Keratinocyte (primary cell): ENCODE results near the gene IQCE. TPM values are rescaled to one million over a fixed set of nuclear protein-coding genes. Genes with fewer than 3 reads are reported as not detected.

Experiments
- DNase-seq: peaks from one replicate; pipeline ENCODE4 v3.0.0-alpha.2; 2011; ENCODE audit warnings: low read depth, missing footprints, low spot score
- FAIRE-seq: peaks from 2 replicates; lab custom pipeline; 2011; peaks lifted over from hg19 to GRCh38; lab: Jason Lieb, UNC
- H2AFZ ChIP-seq: 2 replicates; pipeline ENCODE4 v1.6.0; 2012; ENCODE audit warnings: low read length, control low read depth, inconsistent platforms; ENCODE audit not compliant: control insufficient read depth
- H3K27ac ChIP-seq: 2 replicates; pipeline ENCODE4 v1.5.1; 2011; ENCODE audit warnings: low read length; ENCODE audit not compliant: control insufficient read depth, insufficient read depth
- H3K27me3 ChIP-seq: 3 replicates; pipeline ENCODE4 v1.6.0; 2011; ENCODE audit warnings: low read length; ENCODE audit not compliant: control insufficient read depth, insufficient read depth; ENCODE audit errors: extremely low read depth
- H3K36me3 ChIP-seq, 2 experiments: 2 replicates in 1 of 2; 3 replicates in 1 of 2; pipeline ENCODE4 v1.5.1; 2011; ENCODE audit warnings: low read length in 2 of 2, mild to moderate bottlenecking in 1 of 2; ENCODE audit not compliant: control insufficient read depth in 2 of 2, insufficient read depth in 2 of 2; ENCODE audit errors: extremely low read depth in 1 of 2
- H3K4me1 ChIP-seq: 3 replicates; pipeline ENCODE4 v1.5.1; 2011; ENCODE audit warnings: low read length; ENCODE audit not compliant: control insufficient read depth, insufficient read depth; ENCODE audit errors: extremely low read depth
- H3K4me2 ChIP-seq: 3 replicates; pipeline ENCODE4 v1.6.0; 2011; ENCODE audit warnings: low read depth, low read length; ENCODE audit not compliant: control insufficient read depth, insufficient read depth; ENCODE audit errors: extremely low read depth
- H3K4me3 ChIP-seq, 3 experiments: fragments of 200-600 bp in 1 of 3; sonication (generic) in 1 of 3; 2 replicates in 2 of 3; 3 replicates in 1 of 3; pipeline ENCODE4 v1.5.1; 2011 to 2016; ENCODE audit warnings: low read length in 3 of 3, mild to moderate bottlenecking in 3 of 3, control low read depth in 2 of 3, inconsistent platforms in 1 of 3, low read depth in 1 of 3, mixed read lengths in 1 of 3, mixed run types in 1 of 3, moderate library complexity in 1 of 3; ENCODE audit not compliant: control insufficient read depth in 2 of 3, insufficient read depth in 2 of 3; ENCODE audit errors: extremely low read depth in 1 of 3
- H3K79me2 ChIP-seq: 2 replicates; pipeline ENCODE4 v1.6.0; 2012; ENCODE audit warnings: low read length; ENCODE audit not compliant: control insufficient read depth, insufficient read depth
- H3K9ac ChIP-seq: 3 replicates; pipeline ENCODE4 v1.6.0; 2011; ENCODE audit warnings: low read length; ENCODE audit not compliant: control insufficient read depth, insufficient read depth; ENCODE audit errors: extremely low read depth
- H3K9me1 ChIP-seq: 3 replicates; pipeline ENCODE4 v1.6.0; 2011; ENCODE audit warnings: low read length; ENCODE audit not compliant: control insufficient read depth, insufficient read depth; ENCODE audit errors: extremely low read depth
- H3K9me3 ChIP-seq: 2 replicates; pipeline ENCODE4 v1.5.1; 2012; ENCODE audit warnings: low read depth, low read length; ENCODE audit not compliant: control insufficient read depth
- H4K20me1 ChIP-seq: 3 replicates; pipeline ENCODE4 v1.6.0; 2011; ENCODE audit warnings: low read length; ENCODE audit not compliant: control insufficient read depth, insufficient read depth; ENCODE audit errors: extremely low read depth
- EZH2 ChIP-seq: IDR thresholded peaks from one replicate; pipeline ENCODE4 v1.6.1; 2012; ENCODE audit warnings: inconsistent platforms, mild to moderate bottlenecking, low read length, moderate library complexity
- dilution Hi-C: fragments of 300-500 bp; cut with MboI; formaldehyde crosslinking; loops from one replicate; pipeline ENCODE4 v1.7.0; 2020; ENCODE audit warnings: low sequenced_read_pairs; ENCODE audit not compliant: extremely low pct_ligation_motif_present
- polyA plus RNA-seq, 5 experiments: library from polyadenylated mRNA; depleted of rRNA in 3 of 5; stranded (reverse) in 3 of 5; stranded (forward) in 1 of 5; unstranded in 1 of 5; fragments of >200 nt; gene quantifications; 1 replicate in 1 of 5; 2 replicates in 3 of 5; 3 replicates in 1 of 5; pipeline versions ENCODE4 v1.2.1 to v1.2.3, GENCODE V29; 2011 to 2012; ENCODE audit warnings: missing spikeins in 2 of 5, low read depth in 1 of 5, low replicate concordance in 1 of 5
- TF ChIP-seq, protein P1 (sequence below), 3 experiments: IDR thresholded peaks in 1 of 3; conservative IDR thresholded peaks in 1 of 3; optimal IDR thresholded peaks in 1 of 3; 2 replicates in 2 of 3; 3 replicates in 1 of 3; pipeline versions ENCODE3 to v1.5.1; 2011; ENCODE audit warnings: low read length in 3 of 3, mild to moderate bottlenecking in 3 of 3, moderate library complexity in 2 of 3, control low read depth in 1 of 3, inconsistent platforms in 1 of 3; ENCODE audit not compliant: insufficient read depth in 2 of 3; ENCODE audit errors: extremely low read depth in 1 of 3

The IQCE gene
- polyA plus RNA-seq, 1 donor (not counting 4 experiments of a cell fraction or from before 2014, with no cell fraction given): 5.2 TPM

DNA sequence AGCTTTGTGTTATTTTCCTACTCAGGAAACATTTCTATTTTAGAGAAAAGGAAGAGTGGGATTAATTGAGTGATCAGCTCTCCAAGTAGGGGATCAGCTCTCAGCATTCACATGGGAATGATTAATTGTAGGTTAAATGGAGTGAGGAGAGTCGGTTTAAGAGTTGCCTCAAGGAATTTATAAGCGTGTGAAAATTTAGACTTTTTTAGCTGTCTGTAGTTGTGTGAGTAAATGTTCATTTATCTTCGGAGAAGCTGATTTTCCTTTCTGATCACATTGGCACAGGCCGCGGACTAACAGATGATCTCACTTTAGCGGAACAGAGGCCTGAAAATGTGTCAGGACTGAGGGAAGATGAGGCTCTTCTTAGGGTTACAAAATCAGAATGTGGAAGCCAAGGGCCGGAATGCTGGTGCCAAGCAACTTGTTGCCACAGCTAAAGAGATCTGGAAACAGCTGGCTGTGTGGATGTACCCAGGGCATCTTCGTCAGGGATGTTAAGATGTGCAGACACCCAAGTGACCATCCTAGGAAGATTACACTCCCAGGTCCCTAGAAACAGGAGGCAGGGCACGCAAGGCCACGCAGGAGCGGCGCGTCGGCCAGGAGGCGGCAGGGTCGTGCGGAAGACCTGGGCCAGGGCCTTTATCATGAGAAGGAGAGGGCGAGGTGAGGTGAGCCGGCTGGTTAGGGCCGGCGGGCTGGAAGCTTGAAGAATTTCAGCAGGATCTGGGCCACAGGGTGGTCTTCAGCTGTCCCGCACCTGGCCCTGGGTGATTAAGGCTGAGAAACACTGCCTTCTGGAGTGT, 37.9 kb downstream of the IQCE start:
- Histone ChIP-seq H3K4me3 (no peak overlapping the region), H3K4me2 (no peak overlapping the region), H3K9me1 (no peaks in the 10 kb centered on the region), H2AFZ (no peak overlapping the region), H3K4me1 (no peaks in the 10 kb centered on the region), H3K27ac (no peak overlapping the region), H3K9ac (no peak overlapping the region), H3K9me3 (no peaks in the 10 kb centered on the region), H4K20me1 (no peaks in the 10 kb centered on the region), H3K27me3 (no peaks in the 10 kb centered on the region), H3K36me3 (peaks cover 24 to 26% of the 10 kb centered on the region in 2 experiments), H3K79me2 (no peaks in the 10 kb centered on the region)
- no peak for TF ChIP-seq EZH2
- TF ChIP-seq, protein P1, sequence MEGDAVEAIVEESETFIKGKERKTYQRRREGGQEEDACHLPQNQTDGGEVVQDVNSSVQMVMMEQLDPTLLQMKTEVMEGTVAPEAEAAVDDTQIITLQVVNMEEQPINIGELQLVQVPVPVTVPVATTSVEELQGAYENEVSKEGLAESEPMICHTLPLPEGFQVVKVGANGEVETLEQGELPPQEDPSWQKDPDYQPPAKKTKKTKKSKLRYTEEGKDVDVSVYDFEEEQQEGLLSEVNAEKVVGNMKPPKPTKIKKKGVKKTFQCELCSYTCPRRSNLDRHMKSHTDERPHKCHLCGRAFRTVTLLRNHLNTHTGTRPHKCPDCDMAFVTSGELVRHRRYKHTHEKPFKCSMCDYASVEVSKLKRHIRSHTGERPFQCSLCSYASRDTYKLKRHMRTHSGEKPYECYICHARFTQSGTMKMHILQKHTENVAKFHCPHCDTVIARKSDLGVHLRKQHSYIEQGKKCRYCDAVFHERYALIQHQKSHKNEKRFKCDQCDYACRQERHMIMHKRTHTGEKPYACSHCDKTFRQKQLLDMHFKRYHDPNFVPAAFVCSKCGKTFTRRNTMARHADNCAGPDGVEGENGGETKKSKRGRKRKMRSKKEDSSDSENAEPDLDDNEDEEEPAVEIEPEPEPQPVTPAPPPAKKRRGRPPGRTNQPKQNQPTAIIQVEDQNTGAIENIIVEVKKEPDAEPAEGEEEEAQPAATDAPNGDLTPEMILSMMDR (optimal IDR thresholded peaks at IDR 0.05 in 1 of 3, IDR thresholded peaks at IDR 0.05 in 1 of 3, conservative IDR thresholded peaks at IDR 0.05 in 1 of 3; ENCODE audit: extremely low read depth in 1 of 3, insufficient read depth in 2 of 3, low read length in 3 of 3): no peak
- dilution Hi-C loops: no loop called here
- FAIRE-seq (no peak), DNase-seq (no peak)

DNA sequence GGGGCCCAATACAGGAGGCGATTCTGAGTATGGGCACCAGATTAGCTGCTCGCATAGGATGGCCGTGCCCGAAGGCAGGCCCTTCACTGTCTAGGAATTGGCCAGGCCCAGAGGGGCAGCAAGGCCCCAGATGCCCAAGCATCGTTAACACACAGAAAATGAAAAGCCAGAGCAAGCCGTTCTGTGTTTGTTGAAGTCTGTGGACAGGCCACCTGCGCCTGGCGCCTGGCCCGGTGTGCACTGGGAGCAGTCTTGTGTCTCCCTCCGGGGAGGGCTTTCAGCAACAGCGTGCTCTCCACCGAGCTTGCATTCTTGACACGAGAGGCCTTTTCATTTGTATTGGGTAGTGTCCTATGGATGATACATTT, 38.5 kb downstream of the IQCE start:
- no peak overlapping the region for H3K4me3 ChIP-seq
- no peak for FAIRE-seq

More for the DNA sequence above, 38.5 kb downstream of the IQCE start:
- no peaks in the 10 kb centered on the region for H3K4me1 ChIP-seq
- no peak overlapping the region for H3K9ac ChIP-seq
- DNase-seq: no peak
- H3K27me3 ChIP-seq: no peaks in the 10 kb centered on the region
- no peaks in the 10 kb centered on the region for H4K20me1 ChIP-seq
- dilution Hi-C loops: no loop called here
- H3K27ac ChIP-seq: no peak overlapping the region
- no peak overlapping the region for H3K4me2 ChIP-seq
- H3K9me1 ChIP-seq: no peaks in the 10 kb centered on the region
- no peak overlapping the region for H2AFZ ChIP-seq
- peaks cover 24 to 26% of the 10 kb centered on the region in 2 experiments for H3K36me3 ChIP-seq
- TF ChIP-seq, protein P1 (optimal IDR thresholded peaks at IDR 0.05 in 1 of 3, IDR thresholded peaks at IDR 0.05 in 1 of 3, conservative IDR thresholded peaks at IDR 0.05 in 1 of 3; ENCODE audit: extremely low read depth in 1 of 3, insufficient read depth in 2 of 3, low read length in 3 of 3): no peak
- TF ChIP-seq EZH2: no peak
- H3K79me2 ChIP-seq: no peaks in the 10 kb centered on the region
- H3K9me3 ChIP-seq: no peaks in the 10 kb centered on the region
